SJSA1 (cell line): ENCODE data around the gene GPR137. TPM values are rescaled to one million over a fixed set of nuclear protein-coding genes. Genes with fewer than 3 reads are reported as not detected.

ENCODE experiments used
- DNase-seq, 2 experiments: peaks; one replicate each; pipeline ENCODE4 v3.0.0-alpha.2; 2015 to 2020; ENCODE audit warnings: low spot score in 2 of 2, low read depth in 1 of 2
- H3K27ac ChIP-seq: fragments of 250-450 bp; sonication (Bioruptor Pico); 2 replicates; pipeline ENCODE4 v1.5.1; 2020; ENCODE audit warnings: mild to moderate bottlenecking, moderate library complexity
- H3K27me3 ChIP-seq: fragments of 250-450 bp; sonication (Bioruptor Pico); replicated peaks from 2 replicates; pipeline ENCODE4 v1.5.1; 2020; ENCODE audit warnings: mild to moderate bottlenecking, moderate library complexity
- H3K36me3 ChIP-seq: fragments of 250-450 bp; sonication (Bioruptor Pico); 2 replicates; pipeline ENCODE4 v1.5.1; 2020; ENCODE audit warnings: mild to moderate bottlenecking
- H3K4me1 ChIP-seq: fragments of 250-450 bp; sonication (Bioruptor Pico); replicated peaks from 2 replicates; pipeline ENCODE4 v1.6.1; 2021; ENCODE audit warnings: mild to moderate bottlenecking
- H3K4me3 ChIP-seq: fragments of 250-450 bp; sonication (Bioruptor Pico); 2 replicates; pipeline ENCODE4 v1.5.1; 2020; ENCODE audit warnings: mild to moderate bottlenecking
- H3K9me3 ChIP-seq: fragments of 250-450 bp; sonication (Bioruptor Pico); replicated peaks from 2 replicates; pipeline ENCODE4 v1.5.1; 2020; ENCODE audit warnings: mild to moderate bottlenecking
- total RNA-seq: library from RNA; depleted of rRNA; stranded (reverse); fragments of >200 nt; shearing (Covaris generic); gene quantifications from 2 replicates; pipeline ENCODE4 v1.2.3, GENCODE V29; 2014; rRNA removed

Gene GPR137
- total RNA-seq, 1 experiment from 2014 or later: 25.4 TPM

DNA sequence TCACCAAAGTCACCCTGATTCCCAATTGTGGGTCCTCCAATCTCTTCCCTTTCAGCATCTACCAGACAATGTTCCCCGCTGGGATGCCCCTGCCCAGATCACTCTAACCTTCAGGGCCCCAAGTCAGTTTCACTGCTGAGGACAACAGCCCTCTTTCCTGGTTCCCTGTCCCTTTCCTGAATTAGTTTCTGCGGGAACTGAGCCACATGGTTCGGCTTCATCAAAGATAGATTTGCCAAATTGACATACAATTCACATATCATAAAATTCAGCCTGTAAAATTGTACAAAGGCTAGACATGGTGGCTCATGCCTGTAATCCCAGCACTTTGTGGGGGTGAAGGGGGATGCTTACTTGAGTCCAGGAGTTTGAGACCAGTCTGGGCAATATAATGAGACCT is 42.3 kb downstream of the GPR137 start:
- H3K4me1 ChIP-seq: peaks cover 9% of the 10 kb centered on the region
- DNase-seq: no peak
- H3K4me3 ChIP-seq: no peak overlapping the region
- peaks cover under 1% of the 10 kb centered on the region for H3K36me3 ChIP-seq
- H3K27me3 ChIP-seq: no peaks in the 10 kb centered on the region
- H3K27ac ChIP-seq: no peak overlapping the region
- no peaks in the 10 kb centered on the region for H3K9me3 ChIP-seq

DNA sequence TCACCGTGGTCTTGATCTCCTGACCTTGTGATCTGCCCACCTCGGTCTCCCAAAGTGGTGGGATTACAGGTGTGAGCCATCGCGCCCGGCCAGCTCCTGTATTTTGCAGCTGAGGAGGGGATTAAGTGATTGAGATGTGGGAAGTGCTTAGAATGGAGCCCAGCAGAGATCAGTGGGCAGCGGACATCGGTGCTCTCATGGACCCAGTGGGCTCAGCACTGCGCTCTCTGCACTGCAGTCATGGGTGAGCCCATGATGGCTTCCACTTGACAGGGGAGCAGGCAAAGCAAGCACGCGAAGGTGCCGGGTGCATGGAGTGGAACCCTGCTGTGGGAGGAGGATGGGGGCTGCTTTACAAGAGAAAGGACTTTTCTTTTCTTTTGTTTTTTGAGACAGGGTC is 45.2 kb downstream of the GPR137 start:
- Histone ChIP-seq H3K27me3 (no peaks in the 10 kb centered on the region), H3K27ac (no peak overlapping the region), H3K4me1 (peaks cover 18% of the 10 kb centered on the region), H3K4me3 (no peak overlapping the region), H3K9me3 (no peaks in the 10 kb centered on the region), H3K36me3 (no peaks in the 10 kb centered on the region)
- no peak for DNase-seq

- no peaks in the 10 kb centered on the region for H3K27me3 ChIP-seq
Measured at GRCh38 chr11:64331569-64332371, 46.1 kb downstream of the GPR137 start.

DNA sequence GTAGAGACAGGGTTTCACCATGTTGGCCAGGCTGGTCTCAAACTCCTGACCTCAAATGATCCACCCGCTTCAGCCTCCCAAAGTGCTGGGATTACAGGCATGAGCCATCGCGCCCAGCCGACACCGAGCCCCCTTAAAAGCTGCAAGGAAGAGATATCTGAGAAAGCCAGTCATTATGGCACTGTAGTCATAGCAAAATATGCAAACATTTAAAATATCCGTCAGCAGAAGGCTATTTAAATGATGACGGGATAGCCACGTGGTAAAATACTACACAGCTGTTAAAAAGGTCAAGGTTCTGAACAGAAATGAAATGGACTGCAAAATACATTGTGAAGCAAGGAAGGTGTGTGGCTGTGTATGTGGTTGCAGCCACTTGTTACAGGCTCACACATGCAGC is 47.9 kb downstream of the GPR137 start:
- H3K9me3 ChIP-seq: no peaks in the 10 kb centered on the region
- H3K4me3 ChIP-seq: no peak overlapping the region
- H3K27ac ChIP-seq: no peak overlapping the region

More at GRCh38 chr11:64331569-64332371, 46.1 kb downstream of the GPR137 start:
- Histone ChIP-seq H3K4me1 (peaks cover 18% of the 10 kb centered on the region), H3K27ac (no peak overlapping the region), H3K36me3 (no peaks in the 10 kb centered on the region), H3K9me3 (no peaks in the 10 kb centered on the region), H3K4me3 (no peak overlapping the region)
- peak; percentile 68 to 92 for DNase-seq

GRCh38 chr11:64334764-64335735 is 49.4 kb downstream of the GPR137 start:
- DNase-seq: peak; percentile 84 to 95
- H3K4me1 ChIP-seq: peaks cover 18% of the 10 kb centered on the region
- H3K27me3 ChIP-seq: no peaks in the 10 kb centered on the region
- H3K27ac ChIP-seq: no peak overlapping the region
- H3K9me3 ChIP-seq: no peaks in the 10 kb centered on the region
- H3K4me3 ChIP-seq: no peak overlapping the region
- H3K36me3 ChIP-seq: no peaks in the 10 kb centered on the region

More for the DNA sequence above, 47.9 kb downstream of the GPR137 start:
- H3K27me3 ChIP-seq: no peaks in the 10 kb centered on the region
- DNase-seq: no peak
- H3K4me1 ChIP-seq: peaks cover 18% of the 10 kb centered on the region
- no peaks in the 10 kb centered on the region for H3K36me3 ChIP-seq

DNA sequence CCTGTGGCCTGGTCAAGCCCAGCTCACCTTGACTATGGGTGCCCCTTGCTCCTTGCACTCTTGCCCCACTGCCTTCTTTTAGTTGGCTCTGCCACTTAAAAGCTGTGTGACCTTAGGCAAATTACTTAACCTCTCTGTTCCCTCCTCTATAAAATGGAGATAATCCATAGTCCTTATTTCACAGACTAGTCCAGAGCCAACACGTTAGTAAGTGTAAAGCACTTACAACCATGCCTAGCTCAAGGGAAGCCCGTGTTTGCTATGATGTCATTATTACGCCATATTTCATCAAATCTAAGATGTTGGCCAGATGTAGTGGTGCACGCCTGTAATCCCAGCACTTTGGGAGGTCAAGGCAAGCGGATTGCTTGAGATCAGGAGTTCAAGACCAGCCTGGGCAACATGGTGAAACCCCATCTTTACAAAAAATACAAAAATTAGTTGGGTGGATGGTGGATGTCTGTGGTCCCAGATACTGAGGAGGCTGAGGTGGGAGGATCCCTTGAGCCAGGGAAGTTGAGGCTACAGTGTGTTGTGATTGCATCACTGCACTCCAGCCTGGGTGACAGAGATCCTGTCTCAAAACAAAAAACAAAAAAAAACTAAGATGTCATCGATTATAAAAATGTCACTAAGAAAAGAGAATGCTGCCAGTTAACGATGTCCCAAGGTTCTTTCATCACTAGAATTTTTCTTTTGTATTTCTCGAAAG is 52.0 kb downstream of the GPR137 start:
- Histone ChIP-seq H3K4me1 (peaks cover 15% of the 10 kb centered on the region), H3K4me3 (no peak overlapping the region), H3K9me3 (0 out of 2 replicates have a peak, but pooled peaks cover 4% of the 10 kb centered on the region), H3K36me3 (no peaks in the 10 kb centered on the region), H3K27me3 (no peaks in the 10 kb centered on the region), H3K27ac (no peak overlapping the region)
- no peak for DNase-seq

DNA sequence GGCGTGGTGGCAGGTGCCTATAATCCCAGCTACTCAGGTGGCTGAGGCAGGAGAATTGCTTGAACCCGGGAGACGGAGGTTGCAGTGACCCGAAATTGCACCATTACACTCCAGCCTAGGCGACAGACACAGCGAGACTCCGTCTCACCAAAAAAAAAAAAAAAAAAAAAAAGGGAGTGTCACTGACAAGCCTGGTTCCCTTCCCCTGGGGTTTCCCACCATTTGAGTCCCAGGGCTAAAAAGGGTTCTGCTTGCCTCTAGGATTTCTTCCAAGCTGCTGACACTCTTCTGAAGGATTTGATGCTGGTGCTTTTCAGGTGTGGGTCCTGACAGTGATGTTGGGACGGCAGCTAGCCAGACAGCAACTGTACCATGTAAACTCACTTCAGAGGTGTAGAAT is 53.1 kb downstream of the GPR137 start:
- Histone ChIP-seq H3K4me1 (peaks cover 15% of the 10 kb centered on the region), H3K36me3 (no peaks in the 10 kb centered on the region), H3K9me3 (0 out of 2 replicates have a peak, but pooled peaks cover 4% of the 10 kb centered on the region), H3K4me3 (no peak overlapping the region), H3K27ac (no peak overlapping the region), H3K27me3 (no peaks in the 10 kb centered on the region)
- no peak for DNase-seq

Other genes starting within 250 kb of the GPR137 start
- gene FLRT1, start 249.9 kb upstream of the GPR137 start, total RNA-seq: 0.18 TPM in 1 of 2 replicates, not detected in the other
- gene MACROD1, start 119.7 kb upstream of the GPR137 start, total RNA-seq: 17.6 and 22.6 TPM in 2 replicates
- 402 and 488 TPM in 2 replicates for gene STIP1, start 99.7 kb upstream of the GPR137 start, total RNA-seq
- gene FERMT3, start 79.1 kb upstream of the GPR137 start, total RNA-seq: 0.84 TPM in 1 of 2 replicates, not detected in the other
- 49.4 and 50.2 TPM in 2 replicates for gene TRPT1, start 59.7 kb upstream of the GPR137 start, total RNA-seq
- gene NUDT22, start 59.6 kb upstream of the GPR137 start, total RNA-seq: 81.5 and 152 TPM in 2 replicates
- 2.7 and 11.9 TPM in 2 replicates for gene DNAJC4, start 55.3 kb upstream of the GPR137 start, total RNA-seq
- 13.0 and 17.2 TPM in 2 replicates for gene VEGFB, start 51.3 kb upstream of the GPR137 start, total RNA-seq
- 73.4 and 228 TPM in 2 replicates for gene FKBP2, start 44.8 kb upstream of the GPR137 start, total RNA-seq
- gene PPP1R14B, start 38.9 kb upstream of the GPR137 start, total RNA-seq: 467 and 505 TPM in 2 replicates
- gene PLCB3, start 34.3 kb upstream of the GPR137 start, total RNA-seq: 34.3 and 51.5 TPM in 2 replicates
- gene BAD, start 1.2 kb upstream of the GPR137 start, total RNA-seq: 154 and 158 TPM in 2 replicates
- gene KCNK4, start 5.5 kb downstream of the GPR137 start, total RNA-seq: 0.31 TPM in 1 of 2 replicates, not detected in the other
- not detected in 2 replicates for gene CATSPERZ, start 14.5 kb downstream of the GPR137 start, total RNA-seq
- 50.7 and 51.1 TPM in 2 replicates for gene ESRRA, start 19.7 kb downstream of the GPR137 start, total RNA-seq
- gene TRMT112, start 31.7 kb downstream of the GPR137 start, total RNA-seq: 506 and 974 TPM in 2 replicates
- gene PRDX5, start 32.3 kb downstream of the GPR137 start, total RNA-seq: 205 and 232 TPM in 2 replicates
- 2.2 and 5.3 TPM in 2 replicates for gene CCDC88B, start 54.4 kb downstream of the GPR137 start, total RNA-seq
- gene RPS6KA4, start 73.3 kb downstream of the GPR137 start, total RNA-seq: 81.8 and 84.1 TPM in 2 replicates